T1000 (cell line): Measurements from ENCODE around the gene BRPF1.
"Not testable (repeated sequence)": the region's sequence is repeated elsewhere in the genome, so short reads cannot be mapped to it uniquely, and the experiment has no call there.

Experiments used
- DNase-seq: peaks from one replicate; lab custom pipeline; 2025; ENCODE audit warnings: mixed read lengths; lab: John Stamatoyannopoulos, UW

Gene BRPF1

DNA sequence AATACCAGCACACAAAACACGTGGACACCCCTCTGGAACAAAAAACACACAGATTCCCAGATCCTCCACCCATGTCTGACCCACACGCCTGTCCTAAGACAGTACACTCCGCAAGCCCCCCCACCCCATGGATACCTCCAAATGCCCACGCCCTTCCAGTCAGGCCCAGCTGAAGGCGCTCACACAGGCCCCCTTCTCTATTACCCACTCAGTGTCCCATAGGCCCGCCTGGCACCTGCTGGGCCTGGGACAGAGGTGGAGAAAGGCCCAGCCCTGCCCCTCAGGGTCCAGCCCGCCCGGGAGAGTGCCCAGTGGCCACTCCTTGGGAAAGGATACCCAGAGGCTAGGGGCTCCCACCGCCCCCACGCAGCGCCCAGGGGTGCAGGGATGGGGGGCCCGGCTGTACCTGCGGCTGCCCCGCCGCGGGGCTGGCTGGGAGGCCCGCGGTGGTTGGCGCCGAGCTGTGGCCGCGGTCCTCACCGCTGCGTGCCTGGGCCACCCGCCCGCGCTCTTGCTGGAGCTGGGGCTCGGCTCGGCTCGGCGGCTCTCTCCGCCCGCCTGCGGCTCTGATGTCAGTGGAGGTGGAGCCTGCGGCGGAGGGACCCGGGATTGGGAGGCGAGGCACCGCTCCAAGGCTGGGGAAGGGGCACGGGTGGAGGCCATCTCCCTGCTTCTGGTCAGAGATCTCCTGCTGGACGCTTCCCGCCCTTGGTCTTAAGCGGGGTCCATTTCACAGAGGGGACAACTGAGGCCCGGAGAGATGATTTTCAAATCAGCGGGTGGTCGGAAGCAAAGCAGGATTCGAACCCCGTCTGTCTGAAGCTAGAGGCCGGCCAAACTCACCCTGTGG is 38.1 kb downstream of the BRPF1 start, which contains the start of gene CAMK1:
Gene CAMK1 (minus strand): TSS at position 522 of the 850 bp plus-strand sequence. CDS start 2,198 bp downstream, outside the sequence.
- DNase-seq = peak; percentile 65

DNA sequence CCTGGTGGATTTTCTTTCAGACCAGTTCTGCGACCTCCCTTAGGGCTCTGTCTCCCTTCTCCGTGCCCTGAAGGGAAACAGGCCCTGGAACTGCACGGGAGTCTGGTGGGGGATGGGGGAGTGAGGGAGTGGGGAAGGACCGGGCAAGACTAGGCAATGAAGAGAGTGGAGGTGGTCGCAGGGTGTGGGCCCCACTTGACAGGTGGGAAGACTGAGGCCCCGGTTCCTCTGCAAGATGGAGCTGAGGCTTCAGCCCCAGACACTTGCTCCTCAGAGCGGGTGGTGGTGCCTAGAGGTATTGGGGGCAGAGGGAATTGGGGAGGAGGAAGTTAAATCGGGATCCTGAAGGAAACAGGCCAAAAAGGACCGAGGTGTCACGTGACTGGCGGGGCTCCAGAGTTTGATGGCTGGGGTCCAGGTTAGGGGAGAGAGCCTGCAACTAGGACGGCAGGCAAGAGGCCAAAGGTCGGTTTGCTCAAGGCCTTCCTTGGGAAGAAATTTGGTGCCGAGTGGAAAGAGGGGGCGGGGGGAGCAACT is 38.8 kb downstream of the BRPF1 start:
- no peak for DNase-seq

DNA sequence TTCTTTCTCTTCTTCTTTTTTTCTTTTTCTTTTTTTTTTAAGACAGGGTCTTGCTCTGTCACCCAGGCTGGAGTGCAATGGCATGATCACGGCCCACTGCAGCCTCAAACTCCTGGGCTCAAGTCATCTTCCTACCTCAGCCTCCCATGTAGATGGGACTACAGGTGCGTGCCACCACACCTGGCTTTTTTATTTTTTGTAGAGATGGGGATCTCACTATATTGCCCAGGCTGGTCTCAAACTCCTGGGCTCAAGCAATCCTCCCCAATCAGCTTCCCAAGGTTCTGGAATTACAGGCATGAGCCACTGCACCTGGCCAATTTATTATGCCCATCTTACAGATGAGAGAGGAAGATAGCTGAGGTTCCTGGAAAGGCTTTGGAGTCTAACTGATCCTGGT is 39.5 kb downstream of the BRPF1 start:
- DNase-seq = not testable (repeated sequence)

DNA sequence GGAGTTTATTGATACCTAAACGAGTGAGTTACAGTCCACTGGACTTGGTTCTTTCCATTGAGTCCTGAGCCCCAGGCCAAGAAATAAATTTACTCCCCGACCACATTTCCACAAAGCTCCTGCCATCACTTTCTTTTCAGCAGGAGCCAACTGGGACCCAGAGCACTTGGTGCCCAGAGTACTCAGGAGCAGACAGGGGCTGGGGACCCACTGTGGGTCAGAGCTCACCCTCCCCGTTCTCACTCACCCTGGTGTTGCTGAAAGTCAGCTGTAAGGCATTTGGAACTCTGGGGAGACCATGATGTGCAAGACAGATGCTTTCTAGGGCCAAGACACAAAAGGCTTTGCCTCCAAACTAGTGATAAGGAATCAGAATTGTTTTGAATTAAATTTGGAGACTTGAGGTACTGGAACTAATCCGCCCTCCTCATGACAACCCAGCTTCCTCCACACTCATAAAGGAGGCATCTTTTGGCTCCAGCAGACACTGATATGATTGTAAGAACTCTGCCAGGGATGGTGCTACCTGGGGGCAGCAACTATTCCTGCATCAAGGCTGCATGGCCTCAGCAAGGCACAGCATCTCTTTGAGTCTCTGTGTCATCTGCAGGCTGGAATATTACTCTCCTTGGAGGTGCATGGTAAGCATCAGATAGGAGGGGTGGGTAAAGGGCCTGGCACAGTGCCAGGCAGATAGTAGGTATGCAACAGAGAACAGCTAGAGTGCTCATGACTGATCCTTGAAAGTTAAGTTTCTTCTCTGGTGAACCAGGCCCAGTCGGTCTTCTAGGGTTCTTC is 45.6 kb downstream of the BRPF1 start:
- DNase-seq = no peak

DNA sequence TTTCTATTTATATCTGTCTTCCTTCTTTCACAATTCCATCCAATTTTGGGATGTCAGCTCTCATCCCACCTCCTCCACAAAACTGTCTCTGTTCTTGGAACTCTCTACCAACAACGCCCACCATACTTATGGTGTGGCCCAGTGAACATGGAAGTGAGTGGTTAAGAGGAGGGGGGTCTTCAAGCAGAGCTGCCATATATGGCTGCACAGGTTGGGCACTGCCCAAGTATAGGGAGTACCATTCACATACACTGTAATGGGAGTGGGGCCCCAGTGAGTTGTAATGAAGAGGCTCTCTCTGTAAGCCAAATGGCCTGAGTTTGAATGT is 46.1 kb downstream of the BRPF1 start:
- DNase-seq = no peak

DNA sequence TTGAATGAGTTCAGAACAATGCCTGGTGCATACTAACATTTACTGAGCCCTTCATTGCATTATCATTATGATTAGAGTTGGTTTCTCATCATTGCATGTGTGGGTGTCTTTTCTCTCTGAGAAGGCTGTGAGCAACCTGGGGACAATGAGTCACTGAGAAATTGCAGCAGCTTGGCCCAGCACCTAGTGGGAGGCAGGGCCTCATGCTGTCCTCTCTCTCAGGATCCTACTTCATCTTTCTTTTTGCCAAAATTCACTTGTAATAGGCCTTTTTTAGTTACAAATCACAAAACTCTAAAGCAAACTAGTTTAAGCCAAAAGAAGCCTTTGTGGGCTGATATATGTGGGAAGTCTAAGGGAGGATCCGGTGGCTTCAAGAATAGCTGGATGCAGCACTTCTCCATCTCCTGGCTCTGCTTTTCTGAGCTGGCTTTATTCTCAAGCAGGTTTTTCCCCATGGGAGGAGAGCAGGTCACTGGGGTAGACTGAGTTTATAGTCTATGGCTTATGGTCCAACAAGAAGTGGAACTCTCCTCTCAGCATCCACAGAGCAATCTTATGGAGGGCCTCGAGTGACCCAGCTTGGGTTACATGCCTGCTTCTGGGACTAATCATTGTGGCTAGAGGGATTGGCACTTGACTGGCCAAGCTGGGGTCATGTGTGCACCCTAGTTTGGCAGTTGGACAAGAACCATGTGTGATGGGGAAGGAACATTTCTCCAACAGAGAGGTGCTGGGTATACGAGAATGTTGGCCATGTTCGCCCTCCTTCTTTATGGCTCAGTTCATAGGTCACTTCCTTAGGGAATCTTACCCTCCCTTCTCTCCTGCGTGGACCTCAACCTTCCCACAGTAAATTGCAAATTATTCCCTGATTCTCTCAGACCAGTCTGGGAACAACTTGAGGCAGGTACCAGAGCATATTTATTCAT is 46.9 kb downstream of the BRPF1 start:
- no peak for DNase-seq

DNA sequence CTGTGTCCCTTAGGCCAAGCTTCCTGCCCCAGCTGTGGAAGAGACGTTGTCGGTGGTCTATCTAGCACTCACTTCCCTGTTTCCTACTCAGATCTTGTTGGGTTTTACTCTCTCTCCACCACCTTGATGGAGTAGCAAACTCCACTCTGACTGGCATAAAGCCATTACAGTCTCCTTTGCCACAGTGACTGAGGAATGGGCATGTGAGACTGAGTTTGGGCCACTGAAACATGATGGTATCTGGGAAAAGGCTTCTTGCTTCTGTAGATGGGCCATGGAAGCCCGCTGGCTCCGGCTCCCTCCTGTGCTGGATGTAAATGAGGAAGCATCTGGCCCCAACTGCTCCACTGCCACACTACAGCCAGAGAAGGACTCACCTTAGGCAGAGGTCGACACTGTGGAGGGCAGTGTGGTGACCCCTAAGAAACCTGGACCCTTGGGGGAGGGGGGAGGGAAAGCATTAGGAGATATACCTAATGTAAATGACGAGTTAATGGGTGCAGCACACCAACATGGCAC is 47.6 kb downstream of the BRPF1 start:
- DNase-seq = no peak

DNA sequence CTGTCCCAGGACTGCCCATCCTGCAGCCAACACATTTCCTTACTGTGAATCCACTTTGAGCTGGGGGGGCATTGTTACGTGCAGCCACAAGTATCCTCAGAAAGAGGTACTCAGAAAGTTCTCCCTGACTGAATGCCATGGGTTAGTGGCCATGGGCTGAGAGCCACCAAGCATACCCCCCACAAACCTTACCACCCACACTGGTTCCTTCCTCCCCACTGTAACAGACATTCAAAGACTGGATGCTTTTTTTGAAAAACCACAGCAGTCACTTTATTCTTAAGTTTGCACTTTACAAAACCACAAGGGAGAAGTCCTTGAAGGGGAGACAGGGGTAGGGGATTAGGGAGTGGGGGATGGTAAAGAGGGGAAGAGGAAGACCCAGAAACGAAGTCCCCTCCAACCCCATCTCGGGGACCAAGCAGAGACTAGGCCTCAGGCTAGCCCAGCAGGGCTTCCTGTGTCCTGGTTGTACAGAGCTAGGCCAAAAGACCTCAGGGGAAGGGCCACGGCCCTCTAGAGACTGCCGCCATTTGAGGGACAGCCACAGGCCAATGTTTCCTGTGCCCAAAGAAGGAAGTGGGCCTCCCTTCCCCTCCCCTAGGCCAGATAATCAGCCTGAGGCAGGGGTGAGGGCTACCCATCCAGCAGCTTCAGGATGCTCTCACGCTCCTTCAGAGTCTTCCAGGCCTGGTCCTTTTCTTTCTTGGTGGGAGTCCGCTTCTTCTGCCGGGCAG is 48.4 kb downstream of the BRPF1 start:
- DNase-seq = no peak

DNA sequence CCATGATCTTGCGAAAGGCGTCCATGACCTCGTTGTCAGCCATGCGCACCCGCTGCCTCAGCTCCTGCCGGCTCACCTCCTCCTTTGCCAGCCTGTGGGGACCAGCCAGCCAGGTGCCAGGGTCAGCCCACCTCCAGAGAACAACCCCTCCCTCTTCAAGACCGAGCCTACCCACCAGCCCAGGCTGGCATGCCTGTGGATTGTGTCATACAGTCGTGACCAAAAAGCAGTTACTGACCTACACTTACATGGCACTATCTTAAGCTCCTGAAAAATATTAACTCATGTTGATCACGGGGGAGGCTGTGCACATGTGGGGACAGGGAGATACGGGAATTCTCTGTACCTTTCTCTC is 48.9 kb downstream of the BRPF1 start:
- no peak for DNase-seq

DNA sequence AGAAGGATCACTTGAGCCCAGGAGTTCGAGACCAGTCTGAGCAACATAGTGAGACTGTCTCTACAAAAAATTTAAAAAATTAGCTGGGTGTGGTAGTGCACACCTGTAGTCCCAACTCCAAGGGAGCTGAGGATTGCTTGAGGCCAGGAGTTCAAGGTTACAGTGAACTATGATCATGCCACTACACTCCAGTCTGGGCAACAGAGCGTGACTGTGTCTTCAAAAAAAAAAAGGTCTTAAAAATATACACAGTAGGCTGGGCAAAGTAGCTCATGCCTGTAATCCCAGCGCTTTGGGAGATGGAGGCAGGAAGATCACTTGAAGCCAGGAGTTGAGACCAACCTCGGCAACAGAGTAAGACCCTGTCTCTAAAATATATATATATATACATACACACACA is 49.4 kb downstream of the BRPF1 start:
- no peak for DNase-seq

DNA sequence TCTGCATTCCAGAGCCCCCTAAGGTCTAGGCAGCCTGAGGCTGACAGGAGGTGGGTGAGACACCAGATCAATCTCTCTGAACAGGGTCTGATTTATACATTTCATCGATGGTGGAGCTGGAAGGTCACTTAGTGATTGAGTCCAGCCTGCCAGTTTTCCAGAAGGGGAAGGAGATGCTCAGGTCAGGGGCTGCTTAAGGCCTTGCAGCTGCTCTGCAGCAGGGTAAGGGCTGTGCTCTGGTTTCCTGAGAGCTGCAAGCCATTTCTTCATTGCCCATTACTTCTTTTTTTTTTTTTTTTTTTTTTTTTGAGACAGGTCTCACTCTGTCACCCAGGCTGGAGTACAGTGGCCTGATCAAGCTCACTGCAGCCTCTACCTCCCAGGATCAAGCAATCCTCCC is 50.0 kb downstream of the BRPF1 start:
- DNase-seq = no peak

DNA sequence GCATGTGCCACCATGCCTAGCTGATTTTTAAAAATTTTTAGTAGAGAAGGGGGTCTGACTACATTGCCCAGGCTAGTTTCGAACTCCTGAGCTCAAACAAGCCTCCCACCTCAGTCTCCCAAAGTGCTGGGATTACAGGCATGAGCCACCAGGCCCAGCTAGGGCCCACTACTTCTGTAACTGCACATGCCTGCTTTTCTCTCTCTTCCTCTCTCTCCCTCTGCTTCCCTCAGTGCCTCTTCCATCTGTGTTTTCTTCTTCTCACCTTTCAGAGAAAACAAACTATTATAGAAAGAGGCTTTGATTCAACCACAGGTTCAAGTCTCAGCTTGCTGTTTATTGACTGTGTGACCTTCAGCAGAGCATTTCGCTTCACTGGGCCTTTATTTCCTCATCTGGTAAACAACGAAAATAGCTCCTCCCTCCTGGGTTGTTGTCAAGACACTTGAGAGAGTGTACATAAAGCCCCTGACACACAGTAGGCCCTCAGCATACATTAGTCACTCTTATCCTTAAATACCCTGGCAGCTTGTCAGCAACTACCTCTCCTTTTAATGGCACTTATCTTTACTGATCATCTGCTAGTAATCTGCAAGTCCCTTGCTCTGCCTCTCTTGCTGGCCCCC is 50.6 kb downstream of the BRPF1 start:
- no peak for DNase-seq

DNA sequence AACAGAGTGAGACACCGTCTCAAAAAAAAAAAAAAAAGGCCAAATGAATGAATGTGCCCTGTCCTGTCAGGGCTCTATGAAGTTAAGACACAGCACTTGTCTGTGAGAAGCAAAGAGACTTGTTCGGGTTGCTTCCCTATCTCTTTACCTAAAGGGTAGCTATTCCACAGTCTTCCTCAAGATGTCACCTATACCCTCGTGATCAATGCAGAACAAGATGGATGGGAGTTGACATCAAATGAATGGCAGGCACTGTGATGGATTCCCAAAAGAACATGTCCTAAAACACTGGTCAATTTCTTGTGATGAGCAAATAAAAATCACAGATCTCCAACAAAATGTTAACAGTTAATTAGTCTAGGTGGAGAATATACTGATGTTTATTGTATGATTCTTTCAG is 51.2 kb downstream of the BRPF1 start:
- DNase-seq = no peak

DNA sequence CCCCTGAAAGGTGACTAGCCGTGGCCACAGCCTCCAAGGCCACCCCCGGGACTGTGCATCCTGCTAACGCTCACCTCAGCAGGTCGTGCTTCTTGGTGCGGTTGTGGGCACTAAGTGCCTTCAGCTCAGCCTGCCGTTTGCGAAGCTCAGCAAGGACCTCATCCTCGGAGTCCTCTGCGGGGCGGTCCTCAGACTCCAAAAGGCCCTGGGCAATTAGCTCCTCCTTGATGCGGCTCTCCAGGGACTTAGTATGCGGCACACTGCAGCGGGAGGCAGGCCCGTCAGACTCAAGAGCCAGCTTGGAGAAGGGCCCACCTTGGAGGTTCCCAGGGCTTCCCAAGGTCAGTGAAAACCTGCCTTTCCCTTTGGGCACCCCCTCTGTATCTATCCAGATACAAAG is 52.4 kb downstream of the BRPF1 start:
- DNase-seq = no peak

DNA sequence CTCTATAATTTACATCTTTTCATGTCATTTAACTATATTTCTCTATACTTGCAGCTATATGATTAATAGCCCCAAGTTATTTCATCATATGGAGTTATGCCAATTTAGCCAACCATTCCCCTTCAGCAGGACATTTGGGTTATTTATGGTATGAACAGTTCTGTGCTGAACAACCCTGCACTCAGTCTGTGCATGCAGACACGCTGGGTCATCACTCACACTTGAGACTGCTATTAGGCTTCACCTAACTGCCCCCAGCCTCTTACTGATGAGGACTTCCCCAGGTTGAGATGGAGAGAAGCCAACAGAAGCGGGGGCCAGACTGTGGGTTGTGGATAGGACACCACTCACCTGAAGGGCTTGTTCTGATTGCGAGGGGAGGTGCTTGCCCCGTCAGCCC is 53.4 kb downstream of the BRPF1 start:
- no peak for DNase-seq

DNA sequence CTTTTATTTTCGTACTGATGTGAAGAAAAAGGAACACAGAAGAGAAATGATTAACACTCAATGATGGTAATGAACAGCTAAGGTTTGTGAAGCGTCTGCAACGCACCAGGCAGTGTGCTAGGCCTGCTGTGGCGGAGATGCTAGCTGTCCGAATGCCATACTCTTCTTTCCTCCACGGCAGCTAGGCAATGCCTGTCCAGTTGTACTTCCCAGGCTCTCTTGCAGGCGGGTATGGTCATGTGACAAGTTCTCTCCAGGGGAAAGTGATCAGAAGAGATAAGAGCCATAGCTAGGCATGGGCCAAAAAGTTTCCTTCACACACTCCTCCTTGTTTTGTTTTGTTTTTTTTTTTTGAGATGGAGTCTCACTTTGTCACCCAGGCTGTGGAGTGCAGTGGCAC is 54.1 kb downstream of the BRPF1 start:
- no peak for DNase-seq

DNA sequence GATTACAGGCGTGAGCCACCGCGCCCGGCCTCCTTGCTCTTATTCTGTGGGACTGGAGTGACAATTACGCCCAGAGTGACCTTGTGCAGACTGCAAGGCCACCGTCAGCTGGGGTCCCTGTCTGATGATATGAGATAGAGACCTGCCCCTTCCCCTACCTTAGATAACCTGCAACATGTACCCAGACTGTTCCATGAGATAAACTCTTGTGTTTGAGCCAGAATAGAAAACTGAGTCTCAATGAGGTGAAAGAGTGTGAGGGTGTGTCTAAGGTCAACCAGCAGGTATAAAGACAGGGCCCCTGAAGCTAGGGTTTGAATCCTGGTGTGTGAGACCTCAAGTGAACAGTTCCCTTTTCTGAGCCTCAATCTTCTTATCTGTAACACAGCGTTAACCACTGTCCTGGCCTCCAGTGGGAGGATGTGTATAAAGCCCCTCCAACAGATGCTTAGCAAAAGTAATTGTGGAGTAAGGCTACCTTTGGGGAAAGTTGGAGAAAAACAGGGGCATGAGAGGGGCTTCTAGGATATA is 54.7 kb downstream of the BRPF1 start:
- DNase-seq = no peak

DNA sequence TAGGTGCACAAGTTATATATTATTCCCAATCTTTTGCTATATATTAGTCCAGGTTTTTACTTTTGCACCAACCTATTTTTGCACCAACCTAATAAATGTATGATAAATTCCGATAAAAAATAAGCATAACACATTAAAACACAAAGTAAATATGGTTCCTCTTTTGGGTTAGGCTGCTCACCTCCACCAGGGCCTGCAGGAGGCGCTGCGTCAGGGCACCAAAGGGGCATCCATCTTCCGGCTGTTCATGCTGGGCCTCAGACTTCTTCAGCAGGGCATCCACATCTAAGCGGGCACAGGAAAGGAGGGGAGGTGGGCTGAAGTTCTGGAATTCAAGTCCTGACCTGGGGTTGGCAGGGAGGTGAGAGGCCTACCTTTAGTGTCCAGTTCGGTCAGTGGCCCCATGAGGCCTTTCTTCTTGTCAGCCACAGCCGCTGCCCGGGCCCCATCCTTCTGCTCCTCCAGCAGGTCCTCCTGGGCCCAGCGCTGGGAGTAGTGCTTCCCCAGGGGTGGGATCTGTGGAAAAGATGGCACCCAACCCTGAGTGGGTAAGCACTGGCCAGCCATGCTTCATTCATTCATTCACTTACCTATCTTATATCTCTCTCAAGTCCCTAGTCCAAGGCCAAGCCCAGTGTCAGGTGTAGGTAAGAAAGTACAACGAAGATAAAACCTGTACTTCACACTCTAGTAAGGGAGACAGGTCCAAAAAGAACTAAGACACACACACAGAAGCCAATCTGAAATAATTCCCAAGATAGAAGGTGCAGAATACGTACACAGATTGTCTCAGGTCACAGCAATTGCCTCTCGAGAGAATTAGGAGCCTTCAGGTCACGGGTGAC is 55.5 kb downstream of the BRPF1 start:
- no peak for DNase-seq

DNA sequence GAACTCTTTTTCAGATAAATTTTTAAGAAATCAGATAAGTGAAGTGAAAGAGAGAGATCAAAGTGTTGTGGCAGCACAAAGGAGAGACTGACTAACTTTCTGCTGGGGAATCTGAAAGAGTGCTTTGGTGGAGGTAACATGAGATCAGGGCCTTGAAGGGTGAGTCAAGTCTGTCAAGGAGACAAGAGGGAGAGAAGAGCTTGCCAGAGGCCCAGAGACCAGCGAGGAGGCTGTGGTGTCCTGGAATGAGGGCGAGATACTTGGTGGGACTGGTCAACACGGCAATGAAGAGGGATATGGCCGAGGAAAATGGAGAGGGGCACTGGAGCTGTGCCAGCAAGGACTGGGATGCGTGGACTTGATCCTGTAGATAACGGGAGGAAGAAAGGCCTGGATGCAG is 56.2 kb downstream of the BRPF1 start:
- DNase-seq = no peak
